T-helper 1 cell treated with Interleukin-12 subunit alpha and Interleukin-12 subunit beta and Interleukin-4 antibody, amounts not matched to agents 30 μg/mL and 1 μg/mL, for 36 hours (primary cell): ENCODE data around the gene SND1.

Experiments
- H3K27ac Mint-ChIP-seq: one replicate; pipeline ENCODE4 v1.8.0; 2021; ENCODE audit warnings: mild to moderate bottlenecking, mixed read lengths
- H3K27me3 Mint-ChIP-seq: one replicate; pipeline ENCODE4 v1.8.0; 2021; ENCODE audit warnings: low read depth, mixed read lengths
- H3K36me3 Mint-ChIP-seq: one replicate; pipeline ENCODE4 v1.8.0; 2021; ENCODE audit warnings: low read depth, mixed read lengths
- H3K4me1 Mint-ChIP-seq: one replicate; pipeline ENCODE4 v1.8.0; 2021; ENCODE audit warnings: low read depth, mixed read lengths
- H3K4me3 Mint-ChIP-seq: one replicate; pipeline ENCODE4 v1.8.0; 2021; ENCODE audit warnings: mild to moderate bottlenecking, moderate library complexity, mixed read lengths
- H3K9me3 Mint-ChIP-seq: one replicate; pipeline ENCODE4 v1.8.0; 2021; ENCODE audit warnings: mixed read lengths

SND1 gene

DNA sequence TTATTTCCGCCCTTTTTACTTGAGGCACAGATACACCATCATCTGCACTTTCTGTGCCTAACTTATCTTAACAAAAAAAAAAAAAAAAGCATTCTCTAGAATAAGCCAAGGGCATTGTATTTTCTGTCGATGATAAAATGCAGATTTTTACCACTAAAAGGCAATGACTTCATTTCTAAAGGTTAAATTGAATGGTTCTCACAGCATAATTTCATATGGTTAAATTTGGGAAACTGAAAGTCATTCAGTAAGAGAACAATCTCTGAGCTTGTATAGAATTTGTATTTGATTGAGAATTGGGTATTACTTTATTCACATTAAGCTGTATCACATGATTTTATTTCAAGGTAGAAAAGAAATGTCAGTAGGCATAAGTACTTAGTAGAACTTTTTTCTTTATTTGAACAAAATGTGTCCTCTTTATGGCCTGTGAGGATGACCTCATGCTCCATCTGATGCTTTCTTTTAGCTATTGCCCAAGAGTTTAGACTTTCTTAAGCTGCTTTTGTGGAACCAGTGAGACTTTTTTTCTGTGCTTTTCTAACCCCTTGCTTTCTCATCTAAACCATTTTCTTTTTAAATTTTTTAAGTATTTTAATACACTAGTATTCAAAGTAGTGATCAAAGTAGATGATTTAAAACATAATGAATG is 268.9 kb downstream of the SND1 start:
- Mint-ChIP-seq H3K27ac (no peak overlapping the region), H3K4me3 (no peak overlapping the region), H3K36me3 (peaks cover 6% of the 10 kb centered on the region), H3K9me3 (no peaks in the 10 kb centered on the region), H3K4me1 (peaks cover 7% of the 10 kb centered on the region), H3K27me3 (no peaks in the 10 kb centered on the region)

GRCh38 chr7:127922656-127923055 is 270.7 kb downstream of the SND1 start:
- Mint-ChIP-seq H3K9me3 (no peaks in the 10 kb centered on the region), H3K27ac (no peak overlapping the region)

GRCh38 chr7:127924874-127925273 is 272.9 kb downstream of the SND1 start:
- H3K27ac Mint-ChIP-seq = no peak overlapping the region

More at GRCh38 chr7:127922656-127923055, 270.7 kb downstream of the SND1 start:
- Mint-ChIP-seq H3K4me3 (no peak overlapping the region), H3K36me3 (peaks cover 6% of the 10 kb centered on the region), H3K27me3 (no peaks in the 10 kb centered on the region), H3K4me1 (peaks cover 10% of the 10 kb centered on the region)

GRCh38 chr7:127927348-127927696 is 275.3 kb downstream of the SND1 start:
- Mint-ChIP-seq H3K27me3 (no peaks in the 10 kb centered on the region), H3K36me3 (peaks cover 20% of the 10 kb centered on the region), H3K9me3 (no peaks in the 10 kb centered on the region), H3K4me3 (no peak overlapping the region), H3K4me1 (peaks cover 10% of the 10 kb centered on the region), H3K27ac (no peak overlapping the region)

More at GRCh38 chr7:127924874-127925273, 272.9 kb downstream of the SND1 start:
- Mint-ChIP-seq H3K9me3 (no peaks in the 10 kb centered on the region), H3K27me3 (no peaks in the 10 kb centered on the region), H3K4me3 (no peak overlapping the region), H3K4me1 (peaks cover 10% of the 10 kb centered on the region), H3K36me3 (peaks cover 12% of the 10 kb centered on the region)

DNA sequence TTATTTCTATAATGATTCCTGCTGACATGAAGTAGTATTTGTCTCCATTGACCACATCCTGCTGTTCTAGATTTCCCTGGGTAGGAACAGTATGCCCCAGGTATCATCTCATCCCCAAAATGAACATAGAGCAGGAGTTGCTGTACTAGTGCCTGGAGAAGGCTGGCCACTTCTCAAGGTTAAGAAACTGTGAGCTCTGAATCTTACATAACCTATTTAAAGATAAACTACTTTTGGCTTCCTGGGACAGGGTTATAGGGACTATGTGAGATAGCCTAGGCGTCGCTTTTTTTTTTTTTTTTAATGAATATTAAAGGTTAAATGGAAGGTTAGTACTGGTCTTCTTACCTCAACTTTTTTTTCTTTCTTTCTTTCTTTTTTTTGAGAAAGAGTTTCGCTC is 276.2 kb downstream of the SND1 start:
- Mint-ChIP-seq H3K27ac (no peak overlapping the region), H3K4me3 (no peak overlapping the region), H3K36me3 (peaks cover 23% of the 10 kb centered on the region), H3K4me1 (peaks cover 9% of the 10 kb centered on the region), H3K27me3 (no peaks in the 10 kb centered on the region), H3K9me3 (no peaks in the 10 kb centered on the region)

DNA sequence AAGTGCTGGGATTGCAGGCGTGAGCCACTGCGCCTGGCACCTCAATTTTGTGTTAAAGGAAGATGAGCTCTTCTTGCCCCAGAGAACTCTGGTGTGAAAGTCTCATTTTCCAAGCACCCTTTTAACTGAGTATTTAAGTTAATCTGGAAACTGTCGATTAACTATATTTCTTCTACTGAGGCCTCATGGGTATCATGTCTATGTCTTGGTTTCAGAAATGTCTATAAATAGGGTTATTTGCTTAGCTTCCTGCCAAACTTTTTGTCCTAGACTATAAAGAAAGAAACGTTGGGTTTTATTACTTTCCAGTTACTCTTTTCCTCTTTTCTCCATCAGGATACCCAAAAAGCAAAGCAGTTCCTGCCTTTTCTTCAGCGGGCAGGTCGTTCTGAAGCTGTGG is 276.9 kb downstream of the SND1 start:
- Mint-ChIP-seq H3K27ac (no peak overlapping the region), H3K27me3 (no peaks in the 10 kb centered on the region), H3K4me1 (peaks cover 5% of the 10 kb centered on the region), H3K9me3 (no peaks in the 10 kb centered on the region), H3K36me3 (peaks cover 21% of the 10 kb centered on the region), H3K4me3 (no peak overlapping the region)

GRCh38 chr7:127930341-127931328 is 278.6 kb downstream of the SND1 start:
- peaks cover 21% of the 10 kb centered on the region for H3K36me3 Mint-ChIP-seq
- no peaks in the 10 kb centered on the region for H3K9me3 Mint-ChIP-seq
- no peaks in the 10 kb centered on the region for H3K27me3 Mint-ChIP-seq
- peaks cover 3% of the 10 kb centered on the region for H3K4me1 Mint-ChIP-seq
- H3K27ac Mint-ChIP-seq = no peak overlapping the region
- no peak overlapping the region for H3K4me3 Mint-ChIP-seq

DNA sequence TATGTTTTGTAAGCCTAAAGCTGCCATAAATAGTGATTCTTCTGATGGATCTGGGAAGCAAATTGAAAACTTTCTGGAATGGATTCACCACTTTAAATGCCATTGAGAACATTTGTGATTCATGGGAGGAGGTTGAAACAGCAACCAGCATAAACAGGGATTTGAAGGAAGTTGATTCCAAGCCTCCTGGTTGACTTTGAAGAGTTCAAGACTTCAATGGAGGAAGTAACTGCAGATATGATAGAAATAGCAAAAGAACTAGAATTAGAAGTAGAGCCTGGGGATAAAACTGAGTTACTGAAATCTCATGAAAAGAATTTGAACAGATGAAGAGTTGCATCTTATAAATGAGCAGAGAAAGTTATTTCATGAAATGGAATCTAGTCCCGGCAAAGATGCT is 280.1 kb downstream of the SND1 start:
- H3K27ac Mint-ChIP-seq = no peak overlapping the region
- H3K9me3 Mint-ChIP-seq = no peaks in the 10 kb centered on the region

DNA sequence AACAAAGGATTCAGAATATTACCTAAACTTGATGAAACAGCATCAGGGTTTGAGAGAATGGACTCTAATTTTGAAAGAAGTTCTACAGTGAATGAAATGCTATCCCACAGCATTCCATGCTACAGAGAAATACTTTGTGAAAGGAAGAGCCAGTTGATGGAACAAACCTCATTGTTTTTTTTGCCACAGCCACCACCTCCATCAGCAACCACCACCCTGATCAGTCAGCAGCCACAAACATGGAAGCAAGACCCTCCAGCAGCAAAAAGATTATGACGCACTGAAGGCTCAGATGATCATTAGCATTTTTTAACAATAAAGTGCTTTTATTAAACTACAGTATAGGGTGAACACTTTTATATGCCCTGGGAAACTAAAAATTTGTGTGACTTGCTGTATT is 280.5 kb downstream of the SND1 start:
- Mint-ChIP-seq H3K27me3 (no peaks in the 10 kb centered on the region), H3K4me3 (no peak overlapping the region), H3K9me3 (no peaks in the 10 kb centered on the region), H3K4me1 (no peaks in the 10 kb centered on the region), H3K27ac (no peak overlapping the region), H3K36me3 (peaks cover 21% of the 10 kb centered on the region)

More for the DNA sequence above, 280.1 kb downstream of the SND1 start:
- Mint-ChIP-seq H3K27me3 (no peaks in the 10 kb centered on the region), H3K4me3 (no peak overlapping the region), H3K4me1 (no peaks in the 10 kb centered on the region), H3K36me3 (peaks cover 21% of the 10 kb centered on the region)

- no peaks in the 10 kb centered on the region for H3K4me1 Mint-ChIP-seq
- no peaks in the 10 kb centered on the region for H3K9me3 Mint-ChIP-seq
- no peaks in the 10 kb centered on the region for H3K27me3 Mint-ChIP-seq
- no peak overlapping the region for H3K27ac Mint-ChIP-seq
- peaks cover 21% of the 10 kb centered on the region for H3K36me3 Mint-ChIP-seq
- no peak overlapping the region for H3K4me3 Mint-ChIP-seq
Measured at GRCh38 chr7:127933146-127933545, 281.2 kb downstream of the SND1 start.

- Mint-ChIP-seq H3K36me3 (peaks cover 18% of the 10 kb centered on the region), H3K9me3 (no peaks in the 10 kb centered on the region), H3K4me3 (no peak overlapping the region), H3K27me3 (no peaks in the 10 kb centered on the region), H3K4me1 (no peaks in the 10 kb centered on the region), H3K27ac (no peak overlapping the region)
Measured at GRCh38 chr7:127934711-127935110, 282.7 kb downstream of the SND1 start.

DNA sequence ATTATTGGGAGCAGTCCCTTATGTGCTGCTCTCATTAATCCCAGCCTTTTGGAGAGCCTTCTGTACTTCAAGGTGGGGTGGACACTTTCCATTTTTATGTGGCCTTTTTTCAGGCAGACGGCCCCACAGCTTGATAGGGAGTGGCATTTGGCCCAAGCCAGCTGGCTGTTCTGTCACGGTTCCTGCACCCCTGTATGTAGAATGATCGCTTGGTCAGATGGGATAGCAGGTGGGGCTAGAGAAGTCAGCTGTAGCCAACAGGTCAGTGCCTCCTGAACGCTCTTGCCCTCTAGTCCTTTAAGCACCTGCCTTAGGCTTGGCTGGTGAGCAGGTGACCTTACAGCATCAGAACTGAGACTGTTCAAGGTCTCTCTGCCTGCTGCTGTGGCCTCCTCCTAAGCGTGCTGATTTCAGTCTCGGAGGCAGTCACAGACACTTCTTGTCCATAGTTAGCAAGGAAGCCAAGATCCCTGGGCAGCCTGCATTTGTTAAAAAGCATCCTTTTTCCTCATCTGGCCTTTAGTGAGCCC is 283.9 kb downstream of the SND1 start:
- Mint-ChIP-seq H3K36me3 (peaks cover 9% of the 10 kb centered on the region), H3K9me3 (no peaks in the 10 kb centered on the region), H3K27ac (no peak overlapping the region), H3K4me1 (no peaks in the 10 kb centered on the region), H3K4me3 (no peak overlapping the region), H3K27me3 (no peaks in the 10 kb centered on the region)

- Mint-ChIP-seq H3K27ac (no peak overlapping the region), H3K4me3 (no peak overlapping the region), H3K4me1 (no peaks in the 10 kb centered on the region), H3K9me3 (no peaks in the 10 kb centered on the region), H3K36me3 (peaks cover 8% of the 10 kb centered on the region), H3K27me3 (no peaks in the 10 kb centered on the region)
Measured at GRCh38 chr7:127937066-127937680, 285.2 kb downstream of the SND1 start.

GRCh38 chr7:127938588-127938987 is 286.6 kb downstream of the SND1 start:
- Mint-ChIP-seq H3K9me3 (no peaks in the 10 kb centered on the region), H3K4me3 (no peak overlapping the region), H3K27me3 (no peaks in the 10 kb centered on the region), H3K4me1 (no peaks in the 10 kb centered on the region), H3K36me3 (peaks cover 7% of the 10 kb centered on the region), H3K27ac (no peak overlapping the region)
